HCT116 (cell line): ENCODE measurements around the gene OR52H1. TPM values are rescaled to one million over a fixed set of nuclear protein-coding genes. Genes with fewer than 3 reads are reported as not detected.

Source experiments
- ATAC-seq: fragments of 200-7000 bp; cut with Tn5 transposase; 2 replicates; pipeline ENCODE4 v1.9.1; 2020; ENCODE audit warnings: mild to moderate bottlenecking, moderate library complexity
- BruUV-seq: library from RNA; stranded (reverse); fragments of 400-500 nt; replicated peaks from 2 replicates; lab custom pipeline; 2021; lab: Mats Ljungman, UMichigan
- CTCF ChIA-PET: fragments of 300-600 bp; sonication (Branson Sonifier 250); formaldehyde crosslinking; loops from one replicate; lab custom pipeline; 2021; ENCODE audit warnings: antibody characterized with exemption; lab: Charles Lee
- POLR2A ChIA-PET: fragments of 300-600, 350-600 bp; sonication (Branson Sonifier 250); formaldehyde crosslinking; loops from one replicate; lab custom pipeline; 2021; ENCODE audit warnings: antibody characterized with exemption; lab: Charles Lee
- RAD21 ChIA-PET, 2 experiments: fragments of 300-600 bp; sonication (Branson Sonifier 250); formaldehyde crosslinking; loops; one replicate each; lab custom pipeline; 2023; ENCODE audit warnings: low total read pairs in 2 of 2; ENCODE audit not compliant: uncharacterized antibody in 2 of 2, unreplicated experiment in 2 of 2, low non-redundant PET in 1 of 2; lab: Charles Lee
- DNase-seq: peaks from one replicate; pipeline ENCODE4 v3.0.0-alpha.2; 2010; ENCODE audit warnings: low read depth, low spot score
- H2AFZ ChIP-seq: fragments of 200-600 bp; shearing (Covaris generic), sonication (generic); 2 replicates; pipeline ENCODE4 v1.6.1; 2017; ENCODE audit warnings: low read depth, mixed run types, mixed read lengths, antibody characterized with exemption, low read length; ENCODE audit not compliant: poor library complexity, severe bottlenecking
- H3K27ac ChIP-seq: 2 replicates; pipeline ENCODE4 v1.5.1; 2012; ENCODE audit warnings: low read depth, low read length
- H3K27me3 ChIP-seq: fragments of 200-600 bp; sonication (generic); 2 replicates; pipeline ENCODE4 v1.6.1; 2016; ENCODE audit warnings: mixed run types, low read length, mixed read lengths; ENCODE audit not compliant: insufficient read depth
- H3K36me3 ChIP-seq, 2 experiments: fragments of 200-500 bp in 1 of 2; fragments of 200-600 bp in 1 of 2; sonication (Bioruptor generic) in 1 of 2; sonication (generic) in 1 of 2; 2 replicates each; pipeline versions ENCODE4 v1.5.1 to v1.6.1; 2014 to 2016; ENCODE audit warnings: low read length in 2 of 2, inconsistent platforms in 1 of 2, mixed read lengths in 1 of 2, mixed run types in 1 of 2; ENCODE audit not compliant: insufficient read depth in 2 of 2, control insufficient read depth in 1 of 2
- H3K4me1 ChIP-seq, 2 experiments: fragments of 200-600 bp in 1 of 2; sonication (generic) in 1 of 2; 2 replicates each; pipeline versions ENCODE4 v1.5.1 to v1.6.1; 2012 to 2017; ENCODE audit warnings: low read length in 2 of 2, inconsistent platforms in 1 of 2, mild to moderate bottlenecking in 1 of 2, mixed read lengths in 1 of 2, mixed run types in 1 of 2, moderate library complexity in 1 of 2; ENCODE audit not compliant: insufficient read depth in 2 of 2, control insufficient read depth in 1 of 2
- H3K4me2 ChIP-seq: fragments of 200-600 bp; sonication (generic); 2 replicates; pipeline ENCODE4 v1.6.1; 2017; ENCODE audit warnings: mixed run types, low read length, mixed read lengths
- H3K4me3 ChIP-seq, 2 experiments: fragments of 200-600 bp in 1 of 2; sonication (generic) in 1 of 2; replicated peaks in 1 of 2; 2 replicates each; pipeline ENCODE4 v1.5.1; 2011 to 2016; ENCODE audit warnings: low read length in 2 of 2, control low read depth in 1 of 2, low read depth in 1 of 2, mild to moderate bottlenecking in 1 of 2, mixed read lengths in 1 of 2, mixed run types in 1 of 2
- H3K79me2 ChIP-seq: fragments of 200-600 bp; sonication (generic); 2 replicates; pipeline ENCODE4 v1.6.1; 2017; ENCODE audit warnings: mild to moderate bottlenecking, mixed run types, low read length, moderate library complexity, mixed read lengths; ENCODE audit not compliant: insufficient read depth
- H3K9ac ChIP-seq: fragments of 200-600 bp; sonication (generic); 2 replicates; pipeline ENCODE4 v1.6.1; 2016; ENCODE audit warnings: low read length, mixed read lengths
- H3K9me2 ChIP-seq: fragments of 200-600 bp; sonication (generic), shearing (Covaris generic); 2 replicates; pipeline ENCODE4 v1.6.1; 2017; ENCODE audit warnings: mixed run types, mild to moderate bottlenecking, moderate library complexity; ENCODE audit not compliant: insufficient read depth
- H3K9me3 ChIP-seq, 2 experiments: fragments of 200-500 bp in 1 of 2; fragments of 200-600 bp in 1 of 2; sonication (Bioruptor generic) in 1 of 2; sonication (generic) in 1 of 2; 2 replicates each; pipeline ENCODE4 v1.6.1; 2014 to 2017; ENCODE audit warnings: low read length in 2 of 2, mixed read lengths in 2 of 2, inconsistent platforms in 1 of 2, low read depth in 1 of 2, mild to moderate bottlenecking in 1 of 2, mixed run types in 1 of 2, moderate library complexity in 1 of 2; ENCODE audit not compliant: control insufficient read depth in 1 of 2, insufficient read depth in 1 of 2
- H4K20me1 ChIP-seq: fragments of 200-600 bp; sonication (generic), shearing (Covaris generic); 2 replicates; pipeline ENCODE4 v1.6.1; 2017; ENCODE audit warnings: mixed run types, mild to moderate bottlenecking, moderate library complexity; ENCODE audit not compliant: insufficient read depth
- CTCF ChIP-seq, 3 experiments: fragments of 200-600 bp in 1 of 3; sonication (generic) in 1 of 3; IDR thresholded peaks in 2 of 3; conservative IDR thresholded peaks in 1 of 3; 2 replicates each; pipeline ENCODE4 v1.5.1; 2012 to 2017; ENCODE audit warnings: low read depth in 2 of 3, low read length in 2 of 3, antibody characterized with exemption in 1 of 3, borderline replicate concordance in 1 of 3, control low read depth in 1 of 3, mild to moderate bottlenecking in 1 of 3, mixed read lengths in 1 of 3, mixed run types in 1 of 3, moderate library complexity in 1 of 3; ENCODE audit not compliant: insufficient read depth in 1 of 3
- ELF1 ChIP-seq: IDR thresholded peaks from 2 replicates; pipeline ENCODE4 v1.6.1; 2012; ENCODE audit warnings: low read depth, borderline replicate concordance
- FOSL1 ChIP-seq: IDR thresholded peaks from 2 replicates; pipeline ENCODE4 v1.6.1; 2012; ENCODE audit warnings: low read depth
- MAX ChIP-seq: IDR thresholded peaks from 2 replicates; pipeline ENCODE4 v1.6.1; 2012
- RAD21 ChIP-seq: IDR thresholded peaks from 2 replicates; pipeline ENCODE4 v1.6.1; 2012; ENCODE audit warnings: low read depth, mild to moderate bottlenecking
- REST ChIP-seq: IDR thresholded peaks from 2 replicates; pipeline ENCODE4 v1.6.1; 2012; ENCODE audit warnings: low read depth
- SIN3A ChIP-seq: IDR thresholded peaks from 2 replicates; pipeline ENCODE4 v1.6.1; 2012; ENCODE audit warnings: low read depth
- SP1 ChIP-seq: IDR thresholded peaks from 2 replicates; pipeline ENCODE4 v1.6.1; 2012; ENCODE audit warnings: low read depth
- ZBTB33 ChIP-seq: IDR thresholded peaks from 2 replicates; pipeline ENCODE4 v1.6.1; 2011; ENCODE audit warnings: mild to moderate bottlenecking, low read length, moderate library complexity; ENCODE audit not compliant: insufficient replicate concordance; ENCODE audit errors: extremely low read depth
- ZNF274 ChIP-seq: fragments of 200-500 bp; sonication (Bioruptor generic); IDR thresholded peaks from 2 replicates; pipeline ENCODE4 v1.6.1; 2014; ENCODE audit warnings: mild to moderate bottlenecking, low read depth, low read length, inconsistent platforms
- intact Hi-C: fragments of 100-400 bp; cut with micrococcal nuclease; formaldehyde crosslinking; loops from 2 replicates; pipeline ENCODE4 v1.10.0; 2022
- total RNA-seq: library from RNA; stranded (reverse); gene quantifications from one replicate; pipeline ENCODE4 v1.2.1, GENCODE V29; 2021; ENCODE audit not compliant: unreplicated experiment

OR52H1 gene
- total RNA-seq, 1 experiment from 2014 or later, result not detected

GRCh38 chr11:5553343-5553742 is 5.0 kb upstream of the OR52H1 start:
- RAD21 ChIA-PET, result no interaction called here
- CTCF ChIA-PET, result interaction anchor here (0.6 to 1.0 kb wide), 4 partner anchors 47 to 428 kb away, joined by 3 to 7 read pairs (median 3); no protein-coding TSS in a partner anchor
- Histone ChIP-seq H3K36me3 (no peaks in the 10 kb centered on the region), H4K20me1 (no peaks in the 10 kb centered on the region), H3K27ac (no peak overlapping the region), H3K4me3 (no peak overlapping the region), H3K9ac (no peak overlapping the region), H3K79me2 (no peaks in the 10 kb centered on the region), H3K9me2 (no peaks in the 10 kb centered on the region), H2AFZ (no peak overlapping the region), H3K9me3 (no peaks in the 10 kb centered on the region), H3K4me1 (peaks cover 3 to 13% of the 10 kb centered on the region in 2 experiments), H3K4me2 (no peak overlapping the region), H3K27me3 (peaks cover 37% of the 10 kb centered on the region)
- TF ChIP-seq SIN3A, result no peak
- TF ChIP-seq SP1, result no peak
- TF ChIP-seq RAD21, result peak; percentile 67
- no peak for TF ChIP-seq FOSL1
- no peak for TF ChIP-seq ELF1
- no peak for TF ChIP-seq MAX
- no peak for TF ChIP-seq ZBTB33
- no peak for TF ChIP-seq ZNF274
- peak; percentile 11 to 43 (median 38); a peak in 4 of 6 replicates for TF ChIP-seq CTCF (IDR thresholded peaks at IDR 0.05 in 2 of 3, conservative IDR thresholded peaks at IDR 0.05 in 1 of 3; ENCODE audit: borderline replicate concordance in 1 of 3, insufficient read depth in 1 of 3, low read depth in 2 of 3, low read length in 2 of 3)
- no peak for TF ChIP-seq REST
- POLR2A ChIA-PET, result no interaction called here
- BruUV-seq, result no TSS peak
- no peak for DNase-seq
- intact Hi-C loops, result loop anchor here (2.0 to 10.0 kb wide), 3 partner anchors 76 to 429 kb away; partner anchors contain the start of gene OR51V1
- no peak for ATAC-seq
